ENCODE data around the gene KCNMB2.

GRCh38 chr3:178680489-178680888 lies 144.3 kb downstream of the KCNMB2 start:
- TF ChIP-seq CTCF (conservative IDR thresholded peaks at IDR 0.05; ENCODE audit: low read depth, low read length) (no peak), EZH2 (IDR thresholded peaks at IDR 0.05; ENCODE audit: low read length, unreplicated experiment) (no peak), EZH2phosphoT487 (IDR thresholded peaks at IDR 0.05; ENCODE audit: borderline replicate concordance, low read length) (no peak)
